Measurements from ENCODE around the gene TMEM176B.

The TMEM176B gene

DNA sequence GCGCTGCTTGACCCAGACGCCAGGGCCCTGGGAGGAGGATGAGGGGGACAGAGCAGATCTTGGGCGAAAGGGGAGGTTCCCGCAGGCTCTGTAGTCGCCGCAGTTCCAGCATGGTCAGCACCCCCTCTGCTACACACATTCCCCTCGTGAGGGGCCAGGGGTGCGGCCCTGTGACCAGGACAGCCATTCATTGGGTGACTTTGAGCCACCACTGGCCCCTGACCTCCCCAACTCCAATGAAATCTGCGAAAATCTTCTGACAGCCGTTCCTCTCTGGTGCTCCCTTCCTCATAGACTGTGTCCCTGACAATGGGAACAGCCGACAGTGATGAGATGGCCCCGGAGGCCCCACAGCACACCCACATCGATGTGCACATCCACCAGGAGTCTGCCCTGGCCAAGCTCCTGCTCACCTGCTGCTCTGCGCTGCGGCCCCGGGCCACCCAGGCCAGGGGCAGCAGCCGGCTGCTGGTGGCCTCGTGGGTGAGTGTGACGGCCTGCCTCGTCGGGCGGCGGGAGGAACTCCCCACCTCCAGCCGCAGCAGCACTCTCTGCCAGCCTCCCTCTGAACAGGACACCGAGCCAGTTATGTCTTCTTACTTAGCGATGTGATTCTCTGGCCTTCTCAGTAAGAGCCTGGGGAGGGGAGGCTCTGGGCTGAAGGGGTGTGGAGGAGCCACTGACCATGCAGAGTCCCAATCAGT is 1.2 kb upstream of the TMEM176B start:
- Histone ChIP-seq H2AFZ (ENCODE audit: low read depth, low read length) (no peak overlapping the region), H3K4me3 (ENCODE audit: low read length) (no peak overlapping the region), H3K4me2 (ENCODE audit: low read length) (no peak overlapping the region), H3K4me1 (ENCODE audit: low read length) (no peaks in the 10 kb centered on the region), H3K36me3 (replicated peaks; ENCODE audit: low read depth, low read length) (no peaks in the 10 kb centered on the region), H3K27ac (ENCODE audit: low read length) (no peak overlapping the region), H3K9me3 (ENCODE audit: insufficient read depth, low read length) (peaks cover 7% of the 10 kb centered on the region; the same call in 1 of the 2 replicates), H3K27me3 (ENCODE audit: low read depth, low read length) (no peaks in the 10 kb centered on the region), H4K20me1 (ENCODE audit: insufficient read depth, low read length) (no peaks in the 10 kb centered on the region), H3K79me2 (ENCODE audit: low read length) (no peaks in the 10 kb centered on the region), H3K9ac (ENCODE audit: low read length) (no peak overlapping the region)
- TF ChIP-seq, protein P1, sequence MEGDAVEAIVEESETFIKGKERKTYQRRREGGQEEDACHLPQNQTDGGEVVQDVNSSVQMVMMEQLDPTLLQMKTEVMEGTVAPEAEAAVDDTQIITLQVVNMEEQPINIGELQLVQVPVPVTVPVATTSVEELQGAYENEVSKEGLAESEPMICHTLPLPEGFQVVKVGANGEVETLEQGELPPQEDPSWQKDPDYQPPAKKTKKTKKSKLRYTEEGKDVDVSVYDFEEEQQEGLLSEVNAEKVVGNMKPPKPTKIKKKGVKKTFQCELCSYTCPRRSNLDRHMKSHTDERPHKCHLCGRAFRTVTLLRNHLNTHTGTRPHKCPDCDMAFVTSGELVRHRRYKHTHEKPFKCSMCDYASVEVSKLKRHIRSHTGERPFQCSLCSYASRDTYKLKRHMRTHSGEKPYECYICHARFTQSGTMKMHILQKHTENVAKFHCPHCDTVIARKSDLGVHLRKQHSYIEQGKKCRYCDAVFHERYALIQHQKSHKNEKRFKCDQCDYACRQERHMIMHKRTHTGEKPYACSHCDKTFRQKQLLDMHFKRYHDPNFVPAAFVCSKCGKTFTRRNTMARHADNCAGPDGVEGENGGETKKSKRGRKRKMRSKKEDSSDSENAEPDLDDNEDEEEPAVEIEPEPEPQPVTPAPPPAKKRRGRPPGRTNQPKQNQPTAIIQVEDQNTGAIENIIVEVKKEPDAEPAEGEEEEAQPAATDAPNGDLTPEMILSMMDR (IDR thresholded peaks at IDR 0.05; ENCODE audit: low read depth, low read length) = no peak

DNA sequence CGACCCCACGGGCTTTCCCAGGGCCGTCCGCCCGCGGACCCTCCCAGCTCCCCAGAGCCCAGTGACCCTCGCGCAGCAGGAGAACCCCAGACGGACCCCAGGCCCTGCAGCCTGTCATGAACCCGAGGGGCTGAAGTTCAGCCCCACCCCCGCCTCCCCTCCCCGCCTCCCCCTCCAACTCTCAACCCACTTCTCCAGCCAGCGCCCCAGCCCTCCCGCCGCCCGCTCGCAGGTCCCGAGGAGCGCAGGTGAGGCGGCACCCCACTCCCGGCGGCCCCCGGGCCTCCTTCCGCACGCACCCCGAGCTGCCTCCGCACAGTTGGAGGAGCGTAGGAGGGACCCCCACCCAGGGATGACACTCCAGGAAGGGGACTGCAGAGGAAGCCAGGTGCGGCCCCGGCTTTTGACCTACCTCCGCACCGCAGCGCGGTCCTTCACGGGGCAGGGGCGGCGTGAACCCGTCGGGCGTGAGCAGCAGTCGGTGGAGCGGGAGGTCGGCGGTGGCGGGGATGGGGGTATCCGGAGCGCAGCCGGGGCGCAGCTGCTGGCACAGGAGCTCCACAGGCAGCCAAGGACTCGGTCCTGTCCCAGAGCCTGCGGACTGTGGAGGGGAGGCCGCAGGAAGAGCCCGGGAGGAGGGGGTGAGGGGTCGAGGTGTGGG is 547 bp upstream of the TMEM176B start, which contains the start of gene TMEM176A:
Gene TMEM176A, plus strand, starts transcription at position 189 of the 661 bp plus-strand sequence. CDS start 782 bp downstream, outside the sequence.
- Histone ChIP-seq H3K4me3 (ENCODE audit: low read length) (no peak within 1 kb of the TSS), H3K4me1 (ENCODE audit: low read length) (no peaks in the 10 kb centered on the region), H3K9ac (ENCODE audit: low read length) (no peak within 1 kb of the TSS), H2AFZ (ENCODE audit: low read depth, low read length) (no peak within 1 kb of the TSS), H3K79me2 (ENCODE audit: low read length) (no peaks in the 10 kb centered on the region), H3K4me2 (ENCODE audit: low read length) (no peak within 1 kb of the TSS), H3K27me3 (ENCODE audit: low read depth, low read length) (no peaks in the 10 kb centered on the region), H3K9me3 (ENCODE audit: insufficient read depth, low read length) (no peaks in the 10 kb centered on the region), H3K36me3 (replicated peaks; ENCODE audit: low read depth, low read length) (no peaks in the 10 kb centered on the region), H3K27ac (ENCODE audit: low read length) (no peak within 1 kb of the TSS), H4K20me1 (ENCODE audit: insufficient read depth, low read length) (no peaks in the 10 kb centered on the region)
- TF ChIP-seq, protein P1 (IDR thresholded peaks at IDR 0.05; ENCODE audit: low read depth, low read length) = no peak
- no peak for TF ChIP-seq EZH2phosphoT487 (IDR thresholded peaks at IDR 0.05; ENCODE audit: low read depth)

DNA sequence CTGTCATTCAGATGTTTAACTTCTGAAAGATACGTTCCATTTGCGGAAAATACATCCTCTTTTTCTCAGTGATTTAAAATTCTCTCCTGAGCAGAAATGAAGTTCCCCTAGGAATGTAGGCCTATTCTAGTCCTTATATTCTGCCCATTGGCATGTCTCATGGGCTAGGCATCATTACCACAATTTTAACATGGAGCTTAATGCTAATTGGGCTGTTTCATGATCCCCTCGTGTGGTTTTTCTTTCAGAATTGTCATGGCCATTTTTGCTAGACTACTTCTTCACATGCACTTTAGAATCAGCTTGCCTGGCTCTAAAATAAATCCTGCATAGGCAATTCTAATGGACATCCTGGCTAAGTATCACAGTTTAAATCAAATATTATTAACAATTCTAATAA is 1.0 kb downstream of the TMEM176B start:
- Histone ChIP-seq H3K4me1 (ENCODE audit: low read length) (no peaks in the 10 kb centered on the region), H3K4me3 (ENCODE audit: low read length) (no peak overlapping the region), H3K27me3 (ENCODE audit: low read depth, low read length) (no peaks in the 10 kb centered on the region), H3K4me2 (ENCODE audit: low read length) (no peak overlapping the region), H2AFZ (ENCODE audit: low read depth, low read length) (no peak overlapping the region), H3K27ac (ENCODE audit: low read length) (no peak overlapping the region), H3K79me2 (ENCODE audit: low read length) (no peaks in the 10 kb centered on the region), H3K36me3 (replicated peaks; ENCODE audit: low read depth, low read length) (no peaks in the 10 kb centered on the region), H3K9me3 (ENCODE audit: insufficient read depth, low read length) (no peaks in the 10 kb centered on the region), H3K9ac (ENCODE audit: low read length) (no peak overlapping the region), H4K20me1 (ENCODE audit: insufficient read depth, low read length) (no peaks in the 10 kb centered on the region)
- TF ChIP-seq, protein P1 (IDR thresholded peaks at IDR 0.05; ENCODE audit: low read depth, low read length) = no peak
- no peak for TF ChIP-seq EZH2phosphoT487 (IDR thresholded peaks at IDR 0.05; ENCODE audit: low read depth)

DNA sequence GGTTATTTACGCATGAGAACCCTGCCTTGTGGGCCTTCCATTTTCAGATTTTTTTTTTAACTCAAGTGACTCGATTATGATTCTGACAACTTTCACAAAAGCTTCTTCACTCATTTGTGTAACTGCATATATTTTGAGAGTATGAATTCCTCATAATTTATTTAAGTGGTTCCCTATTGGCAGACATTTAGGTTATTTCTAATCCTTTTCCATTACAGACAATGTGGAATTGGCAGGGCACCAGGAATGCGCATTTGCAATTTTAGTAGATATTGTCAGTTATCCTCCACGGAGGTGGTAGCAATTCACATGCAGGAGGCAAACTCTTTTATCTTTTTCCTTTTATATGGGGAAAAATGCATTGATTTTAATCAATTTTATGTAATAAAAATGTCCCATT is 2.5 kb downstream of the TMEM176B start:
- TF ChIP-seq EZH2phosphoT487 (IDR thresholded peaks at IDR 0.05; ENCODE audit: low read depth) = no peak
- TF ChIP-seq, protein P1 (IDR thresholded peaks at IDR 0.05; ENCODE audit: low read depth, low read length) = no peak
- Histone ChIP-seq H3K4me2 (ENCODE audit: low read length) (no peak overlapping the region), H3K9ac (ENCODE audit: low read length) (no peak overlapping the region), H3K79me2 (ENCODE audit: low read length) (no peaks in the 10 kb centered on the region), H4K20me1 (ENCODE audit: insufficient read depth, low read length) (no peaks in the 10 kb centered on the region), H3K27ac (ENCODE audit: low read length) (no peak overlapping the region), H3K36me3 (replicated peaks; ENCODE audit: low read depth, low read length) (no peaks in the 10 kb centered on the region), H3K4me3 (ENCODE audit: low read length) (no peak overlapping the region), H2AFZ (ENCODE audit: low read depth, low read length) (no peak overlapping the region), H3K4me1 (ENCODE audit: low read length) (no peaks in the 10 kb centered on the region), H3K27me3 (ENCODE audit: low read depth, low read length) (no peaks in the 10 kb centered on the region; the same call in 1 of the 2 replicates), H3K9me3 (ENCODE audit: insufficient read depth, low read length) (no peaks in the 10 kb centered on the region)
